ENCODE measurements around the gene TEKTIP1.
"Not testable (repeated sequence)": the region's sequence is repeated elsewhere in the genome, so short reads cannot be mapped to it uniquely, and the experiment has no call there.

The TEKTIP1 gene

GRCh38 chr19:3524078-3524842 is 14.7 kb upstream of the TEKTIP1 start:
- no peak for DNase-seq

GRCh38 chr19:3524904-3525451 is 14.0 kb upstream of the TEKTIP1 start:
- no peak for DNase-seq

- DNase-seq = no peak
Observed at GRCh38 chr19:3526507-3527237, 12.3 kb upstream of the TEKTIP1 start.

- DNase-seq = no peak
Observed at GRCh38 chr19:3527238-3527910, 11.6 kb upstream of the TEKTIP1 start.

GRCh38 chr19:3528080-3528479 is 10.9 kb upstream of the TEKTIP1 start:
- DNase-seq = no peak

- DNase-seq = no peak
Observed at GRCh38 chr19:3528539-3529211, 10.3 kb upstream of the TEKTIP1 start.

- DNase-seq = not testable (repeated sequence)
Observed at GRCh38 chr19:3529299-3529698, 9.7 kb upstream of the TEKTIP1 start.

- DNase-seq = no peak
Observed at GRCh38 chr19:3530389-3530788, 8.6 kb upstream of the TEKTIP1 start.

- DNase-seq = no peak
Observed at GRCh38 chr19:3531716-3532115, 7.3 kb upstream of the TEKTIP1 start.

- DNase-seq = no peak
Observed at GRCh38 chr19:3532154-3532786, 6.7 kb upstream of the TEKTIP1 start.

GRCh38 chr19:3533033-3533432 is 5.9 kb upstream of the TEKTIP1 start:
- no peak for DNase-seq

- DNase-seq = no peak
Observed at GRCh38 chr19:3533563-3534216, 5.3 kb upstream of the TEKTIP1 start.

GRCh38 chr19:3534375-3535234 is 4.4 kb upstream of the TEKTIP1 start:
- no peak for DNase-seq

- no peak for DNase-seq
Observed at GRCh38 chr19:3535235-3535535, 3.8 kb upstream of the TEKTIP1 start.

GRCh38 chr19:3535563-3535965 is 3.4 kb upstream of the TEKTIP1 start:
- DNase-seq = no peak

GRCh38 chr19:3535981-3536380 is 3.0 kb upstream of the TEKTIP1 start:
- DNase-seq = no peak

GRCh38 chr19:3536429-3537100 is 2.4 kb upstream of the TEKTIP1 start:
- no peak for DNase-seq

GRCh38 chr19:3537101-3537437 is 1.9 kb upstream of the TEKTIP1 start:
- DNase-seq = no peak

GRCh38 chr19:3537438-3538240 is 1.3 kb upstream of the TEKTIP1 start:
- no peak for DNase-seq

Data from activated CD4-positive, alpha-beta T cell treated with anti-CD3 and anti-CD28 coated beads for 1 hour (primary cell).